Stomach smooth muscle (tissue), 2 donors: ENCODE results near the gene MAP7.

Source experiments
- H3K27ac ChIP-seq: one replicate; pipeline ENCODE4 v1.7.0; 2013; ENCODE audit warnings: mild to moderate bottlenecking, low read length, inconsistent platforms
- H3K27me3 ChIP-seq, 2 donors: one replicate each; pipeline ENCODE4 v1.7.0; 2013; ENCODE audit warnings: low read length in 2 of 2; ENCODE audit not compliant: insufficient read depth in 2 of 2, control insufficient read depth in 1 of 2
- H3K36me3 ChIP-seq, 2 donors: one replicate each; pipeline ENCODE4 v1.7.0; 2013; ENCODE audit warnings: low read length in 2 of 2; ENCODE audit not compliant: control insufficient read depth in 2 of 2, insufficient read depth in 2 of 2
- H3K4me1 ChIP-seq: one replicate; pipeline ENCODE4 v1.7.0; 2013; ENCODE audit warnings: low read length; ENCODE audit not compliant: control insufficient read depth, insufficient read depth
- H3K4me3 ChIP-seq, 2 donors: one replicate each; pipeline ENCODE4 v1.7.0; 2013; ENCODE audit warnings: low read length in 2 of 2
- H3K9ac ChIP-seq, 2 donors: one replicate each; pipeline ENCODE4 v1.7.0; 2013; ENCODE audit warnings: low read length in 2 of 2, mild to moderate bottlenecking in 1 of 2
- H3K9me3 ChIP-seq, 2 donors: one replicate each; pipeline ENCODE4 v1.7.0; 2013; ENCODE audit warnings: low read length in 2 of 2; ENCODE audit not compliant: control insufficient read depth in 2 of 2
- donor health status: healthy.
- donor health status: Pancreatic carcinoma.

Gene MAP7

GRCh38 chr6:136425793-136426192 is 124.4 kb downstream of the MAP7 start:
- Histone ChIP-seq H3K4me1 (no peaks in the 10 kb centered on the region), H3K27ac (no peak overlapping the region), H3K36me3 (no peaks in the 10 kb centered on the region), H3K4me3 (no peak overlapping the region), H3K27me3 (no peaks in the 10 kb centered on the region), H3K9ac (no peak overlapping the region), H3K9me3 (no peaks in the 10 kb centered on the region)

- no peaks in the 10 kb centered on the region for H3K4me1 ChIP-seq
- no peak overlapping the region for H3K27ac ChIP-seq
These were observed 125.3 kb downstream of the MAP7 start for GRCh38 chr6:136424901-136425300.

GRCh38 chr6:136424450-136424849 is 125.8 kb downstream of the MAP7 start:
- Histone ChIP-seq H3K27me3 (no peaks in the 10 kb centered on the region), H3K9me3 (no peaks in the 10 kb centered on the region), H3K36me3 (no peaks in the 10 kb centered on the region), H3K4me3 (no peak overlapping the region), H3K9ac (no peak overlapping the region), H3K4me1 (no peaks in the 10 kb centered on the region), H3K27ac (no peak overlapping the region)

More at GRCh38 chr6:136424901-136425300, 125.3 kb downstream of the MAP7 start:
- Histone ChIP-seq H3K9ac (no peak overlapping the region), H3K4me3 (no peak overlapping the region), H3K27me3 (no peaks in the 10 kb centered on the region), H3K36me3 (no peaks in the 10 kb centered on the region), H3K9me3 (no peaks in the 10 kb centered on the region)

GRCh38 chr6:136421537-136422158 is 128.6 kb downstream of the MAP7 start:
- no peaks in the 10 kb centered on the region for H3K9me3 ChIP-seq
- H3K4me3 ChIP-seq = no peak overlapping the region
- H3K9ac ChIP-seq = no peak overlapping the region
- no peaks in the 10 kb centered on the region for H3K27me3 ChIP-seq
- H3K36me3 ChIP-seq = no peaks in the 10 kb centered on the region
- no peaks in the 10 kb centered on the region for H3K4me1 ChIP-seq
- no peak overlapping the region for H3K27ac ChIP-seq

- H3K27ac ChIP-seq = no peak overlapping the region
- no peaks in the 10 kb centered on the region for H3K27me3 ChIP-seq
- no peak overlapping the region for H3K4me3 ChIP-seq
- H3K4me1 ChIP-seq = no peaks in the 10 kb centered on the region
- no peaks in the 10 kb centered on the region for H3K9me3 ChIP-seq
- no peak overlapping the region for H3K9ac ChIP-seq
- H3K36me3 ChIP-seq = no peaks in the 10 kb centered on the region
These were observed 129.4 kb downstream of the MAP7 start for GRCh38 chr6:136420853-136421252.

- Histone ChIP-seq H3K9ac (no peak overlapping the region), H3K27me3 (no peaks in the 10 kb centered on the region), H3K36me3 (no peaks in the 10 kb centered on the region), H3K4me1 (no peaks in the 10 kb centered on the region), H3K27ac (no peak overlapping the region), H3K9me3 (no peaks in the 10 kb centered on the region), H3K4me3 (no peak overlapping the region)
These were observed 134.7 kb downstream of the MAP7 start for GRCh38 chr6:136415351-136416007.

- Histone ChIP-seq H3K36me3 (no peaks in the 10 kb centered on the region), H3K9ac (no peak overlapping the region), H3K4me1 (no peaks in the 10 kb centered on the region), H3K27me3 (no peaks in the 10 kb centered on the region), H3K4me3 (no peak overlapping the region), H3K27ac (no peak overlapping the region), H3K9me3 (no peaks in the 10 kb centered on the region)
These were observed 137.8 kb downstream of the MAP7 start for GRCh38 chr6:136412410-136412809.

- no peak overlapping the region for H3K9ac ChIP-seq
- H3K27me3 ChIP-seq = no peaks in the 10 kb centered on the region
These were observed 138.5 kb downstream of the MAP7 start for GRCh38 chr6:136411453-136412354.

GRCh38 chr6:136411025-136411325 is 139.2 kb downstream of the MAP7 start:
- no peak overlapping the region for H3K27ac ChIP-seq
- H3K36me3 ChIP-seq = no peaks in the 10 kb centered on the region

More at GRCh38 chr6:136411453-136412354, 138.5 kb downstream of the MAP7 start:
- H3K4me3 ChIP-seq = no peak overlapping the region
- H3K36me3 ChIP-seq = no peaks in the 10 kb centered on the region
- H3K4me1 ChIP-seq = no peaks in the 10 kb centered on the region
- H3K9me3 ChIP-seq = no peaks in the 10 kb centered on the region
- no peak overlapping the region for H3K27ac ChIP-seq

GRCh38 chr6:136410201-136411024 is 139.8 kb downstream of the MAP7 start:
- Histone ChIP-seq H3K9me3 (no peaks in the 10 kb centered on the region), H3K9ac (no peak overlapping the region), H3K27ac (no peak overlapping the region), H3K36me3 (no peaks in the 10 kb centered on the region), H3K4me3 (no peak overlapping the region), H3K27me3 (no peaks in the 10 kb centered on the region), H3K4me1 (no peaks in the 10 kb centered on the region)

More at GRCh38 chr6:136411025-136411325, 139.2 kb downstream of the MAP7 start:
- Histone ChIP-seq H3K9ac (no peak overlapping the region), H3K27me3 (no peaks in the 10 kb centered on the region), H3K4me3 (no peak overlapping the region), H3K4me1 (no peaks in the 10 kb centered on the region), H3K9me3 (no peaks in the 10 kb centered on the region)
